ENCODE measurements around the gene PEAK1. TPM values are rescaled to one million over a fixed set of nuclear protein-coding genes. Genes with fewer than 3 reads are reported as not detected.

PEAK1 gene
- total and polyA plus RNA-seq, 2 experiments from 2014 or later: 7.8 to 34.1 TPM

- Histone ChIP-seq H2AFZ (no peak overlapping the region), H3K79me2 (replicated peaks; ENCODE audit: insufficient read depth) (no peaks in the 10 kb centered on the region), H3K36me3 (ENCODE audit: insufficient read depth) (no peaks in the 10 kb centered on the region), H3K27me3 (ENCODE audit: insufficient read depth) (no peaks in the 10 kb centered on the region), H3K4me2 (no peak overlapping the region), H3K4me1 (ENCODE audit: insufficient read depth) (no peaks in the 10 kb centered on the region), H3K27ac (ENCODE audit: low read depth) (no peak overlapping the region), H3K4me3 (no peak overlapping the region), H3K9me2 (ENCODE audit: insufficient read depth) (no peaks in the 10 kb centered on the region), H4K20me1 (replicated peaks; ENCODE audit: insufficient read depth) (no peaks in the 10 kb centered on the region), H3F3A (replicated peaks; ENCODE audit: low read depth) (no peaks in the 10 kb centered on the region)
- no peaks in the 10 kb centered on the region; the same call in 2 of the 3 replicates for H3K36me3 Mint-ChIP-seq (ENCODE audit: low read depth)
- no peak for DNase-seq (ENCODE audit: low spot score)
- ATAC-seq: no peak
- no peaks in the 10 kb centered on the region for H3K9me3 Mint-ChIP-seq
- no peak for TF ChIP-seq ETS1 (IDR thresholded peaks at IDR 0.05)
- no peak for TF ChIP-seq EZH2 (IDR thresholded peaks at IDR 0.05; ENCODE audit: low read depth, unreplicated experiment)
- no peak for TF ChIP-seq POLR2AphosphoS5 (IDR thresholded peaks at IDR 0.05; ENCODE audit: low read depth)
- no peak for TF ChIP-seq ZNF331 (CRISPR knock-in tag; IDR thresholded peaks at IDR 0.05; ENCODE audit: low read depth)
- no peak for TF ChIP-seq STAT1 (IDR thresholded peaks at IDR 0.05; ENCODE audit: unreplicated experiment)
- no peak for TF ChIP-seq CTCF (conservative IDR thresholded peaks at IDR 0.05; ENCODE audit: low read depth in 2 of 2)
- TF ChIP-seq JUNB (IDR thresholded peaks at IDR 0.05; ENCODE audit: unreplicated experiment): no peak
- no peak for TF ChIP-seq EZH2phosphoT487 (IDR thresholded peaks at IDR 0.05; ENCODE audit: unreplicated experiment)
- H3K4me3 Mint-ChIP-seq: no peak overlapping the region
- H3K27ac Mint-ChIP-seq: no peak overlapping the region
- H3K4me1 Mint-ChIP-seq: peaks cover 15% of the 10 kb centered on the region
- H3K27me3 Mint-ChIP-seq (ENCODE audit: insufficient read depth, low read depth, poor library complexity): peaks cover 8% of the 10 kb centered on the region
These were observed 320.0 kb downstream of the PEAK1 start for GRCh38 chr15:77099741-77100463.

- Histone ChIP-seq H4K20me1 (replicated peaks; ENCODE audit: insufficient read depth) (no peaks in the 10 kb centered on the region), H3K9me2 (ENCODE audit: insufficient read depth) (no peaks in the 10 kb centered on the region), H3K4me2 (no peak overlapping the region), H3F3A (replicated peaks; ENCODE audit: low read depth) (no peaks in the 10 kb centered on the region), H3K27ac (ENCODE audit: low read depth) (no peak overlapping the region), H3K79me2 (replicated peaks; ENCODE audit: insufficient read depth) (no peaks in the 10 kb centered on the region), H3K36me3 (ENCODE audit: insufficient read depth) (no peaks in the 10 kb centered on the region), H3K4me3 (no peak overlapping the region), H3K4me1 (ENCODE audit: insufficient read depth) (no peaks in the 10 kb centered on the region), H3K27me3 (ENCODE audit: insufficient read depth) (no peaks in the 10 kb centered on the region), H2AFZ (no peak overlapping the region)
- Mint-ChIP-seq H3K27ac (no peak overlapping the region), H3K4me1 (peaks cover 15% of the 10 kb centered on the region), H3K9me3 (no peaks in the 10 kb centered on the region), H3K4me3 (no peak overlapping the region), H3K27me3 (ENCODE audit: insufficient read depth, low read depth, poor library complexity) (peaks cover 8% of the 10 kb centered on the region), H3K36me3 (ENCODE audit: low read depth) (no peaks in the 10 kb centered on the region; the same call in 2 of the 3 replicates)
- TF ChIP-seq CTCF (conservative IDR thresholded peaks at IDR 0.05; ENCODE audit: low read depth in 2 of 2): no peak
- ATAC-seq (no peak), DNase-seq (ENCODE audit: low spot score) (no peak)
These were observed 321.3 kb downstream of the PEAK1 start for GRCh38 chr15:77098572-77098971.
